ENCODE data around the gene NOP9.

The NOP9 gene

GRCh38 chr14:24299255-24300191 lies at the start of gene NOP9, which contains the start of gene DHRS1:
Gene NOP9, plus strand, starts transcription at chr14:24299850. Its CDS starts 105 bp downstream, at chr14:24299955.
Gene DHRS1, minus strand, starts transcription at chr14:24299780. Its CDS starts 674 bp downstream, at chr14:24299106.
- DNase-seq (ENCODE audit: low read depth in 2 of 2), result peak; percentile 80 to 82

GRCh38 chr14:24250354-24250753 lies 49.3 kb upstream of the NOP9 start:
- DNase-seq (ENCODE audit: low read depth in 2 of 2), result no peak

GRCh38 chr14:24251880-24252288 lies 47.8 kb upstream of the NOP9 start:
- DNase-seq (ENCODE audit: low read depth in 2 of 2), result no peak

- DNase-seq (ENCODE audit: low read depth in 2 of 2), result no peak
Observed at GRCh38 chr14:24252289-24253124, 47.1 kb upstream of the NOP9 start.

- no peak for DNase-seq (ENCODE audit: low read depth in 2 of 2)
Observed at GRCh38 chr14:24253936-24254335, 45.7 kb upstream of the NOP9 start.

GRCh38 chr14:24254630-24255392 lies 44.8 kb upstream of the NOP9 start:
- no peak for DNase-seq (ENCODE audit: low read depth in 2 of 2)

GRCh38 chr14:24255438-24255837 lies 44.2 kb upstream of the NOP9 start:
- DNase-seq (ENCODE audit: low read depth in 2 of 2), result no peak

- DNase-seq (ENCODE audit: low read depth in 2 of 2), result no peak
Observed at GRCh38 chr14:24255931-24256711, 43.5 kb upstream of the NOP9 start.

- DNase-seq (ENCODE audit: low read depth in 2 of 2), result no peak
Observed at GRCh38 chr14:24256960-24257359, 42.7 kb upstream of the NOP9 start.

GRCh38 chr14:24258119-24258518 lies 41.5 kb upstream of the NOP9 start:
- DNase-seq (ENCODE audit: low read depth in 2 of 2), result no peak

- DNase-seq (ENCODE audit: low read depth in 2 of 2), result no peak
Observed at GRCh38 chr14:24258548-24259265, 40.9 kb upstream of the NOP9 start.

GRCh38 chr14:24259282-24260025 lies 40.2 kb upstream of the NOP9 start:
- DNase-seq (ENCODE audit: low read depth in 2 of 2), result no peak

GRCh38 chr14:24260026-24260779 lies 39.4 kb upstream of the NOP9 start:
- DNase-seq (ENCODE audit: low read depth in 2 of 2), result no peak

GRCh38 chr14:24260780-24261157 lies 38.9 kb upstream of the NOP9 start:
- no peak for DNase-seq (ENCODE audit: low read depth in 2 of 2)

- no peak for DNase-seq (ENCODE audit: low read depth in 2 of 2)
Observed at GRCh38 chr14:24261256-24261968, 38.2 kb upstream of the NOP9 start.

GRCh38 chr14:24261969-24262327 lies 37.7 kb upstream of the NOP9 start:
- no peak for DNase-seq (ENCODE audit: low read depth in 2 of 2)

GRCh38 chr14:24262821-24263733 lies 36.6 kb upstream of the NOP9 start, which contains the start of gene TGM1:
Gene TGM1, minus strand, starts transcription at chr14:24263177. Its CDS starts 825 bp downstream, at chr14:24262352.
- DNase-seq (ENCODE audit: low read depth in 2 of 2), result no peak

Data from stimulated activated CD8-positive, alpha-beta memory T cell treated with anti-CD3 and anti-CD28 coated beads, Interleukin-15, amount 100 ng/mL, for 4 hours (primary cell).